Fibroblast of the aortic adventitia (primary cell): ENCODE data around the gene DCP1B. TPM values are rescaled to one million over a fixed set of nuclear protein-coding genes. Genes with fewer than 3 reads are reported as not detected.
A peak's percentile ranks its signal among the peaks of the same experiment; 100 is the strongest.

Experiments used
- DNase-seq: peaks from one replicate; pipeline ENCODE4 v3.0.0-alpha.2; 2010; ENCODE audit warnings: low read depth
- H3K4me3 ChIP-seq: 2 replicates; pipeline ENCODE4 v1.5.1; 2011; ENCODE audit warnings: low read depth, mild to moderate bottlenecking, control low read depth, low read length, moderate library complexity
- total RNA-seq: library from RNA; depleted of rRNA; stranded (reverse); fragments of >200 nt; gene quantifications from 2 replicates; pipeline ENCODE4 v1.2.3, GENCODE V29; 2012; ENCODE audit warnings: low replicate concordance
- TF ChIP-seq, protein P1 (sequence below): IDR thresholded peaks from 2 replicates; pipeline ENCODE4 v1.5.1; 2011; ENCODE audit warnings: mild to moderate bottlenecking, low read length, control low read depth, inconsistent platforms; ENCODE audit not compliant: insufficient read depth

Gene DCP1B
- total RNA-seq, 1 donor, result 23.5 TPM

- no peak for DNase-seq
- H3K4me3 ChIP-seq, result no peak overlapping the region
- TF ChIP-seq, protein P1, sequence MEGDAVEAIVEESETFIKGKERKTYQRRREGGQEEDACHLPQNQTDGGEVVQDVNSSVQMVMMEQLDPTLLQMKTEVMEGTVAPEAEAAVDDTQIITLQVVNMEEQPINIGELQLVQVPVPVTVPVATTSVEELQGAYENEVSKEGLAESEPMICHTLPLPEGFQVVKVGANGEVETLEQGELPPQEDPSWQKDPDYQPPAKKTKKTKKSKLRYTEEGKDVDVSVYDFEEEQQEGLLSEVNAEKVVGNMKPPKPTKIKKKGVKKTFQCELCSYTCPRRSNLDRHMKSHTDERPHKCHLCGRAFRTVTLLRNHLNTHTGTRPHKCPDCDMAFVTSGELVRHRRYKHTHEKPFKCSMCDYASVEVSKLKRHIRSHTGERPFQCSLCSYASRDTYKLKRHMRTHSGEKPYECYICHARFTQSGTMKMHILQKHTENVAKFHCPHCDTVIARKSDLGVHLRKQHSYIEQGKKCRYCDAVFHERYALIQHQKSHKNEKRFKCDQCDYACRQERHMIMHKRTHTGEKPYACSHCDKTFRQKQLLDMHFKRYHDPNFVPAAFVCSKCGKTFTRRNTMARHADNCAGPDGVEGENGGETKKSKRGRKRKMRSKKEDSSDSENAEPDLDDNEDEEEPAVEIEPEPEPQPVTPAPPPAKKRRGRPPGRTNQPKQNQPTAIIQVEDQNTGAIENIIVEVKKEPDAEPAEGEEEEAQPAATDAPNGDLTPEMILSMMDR, result no peak
These were observed 9.7 kb downstream of the DCP1B start for GRCh38 chr12:1994429-1995143.

DNA sequence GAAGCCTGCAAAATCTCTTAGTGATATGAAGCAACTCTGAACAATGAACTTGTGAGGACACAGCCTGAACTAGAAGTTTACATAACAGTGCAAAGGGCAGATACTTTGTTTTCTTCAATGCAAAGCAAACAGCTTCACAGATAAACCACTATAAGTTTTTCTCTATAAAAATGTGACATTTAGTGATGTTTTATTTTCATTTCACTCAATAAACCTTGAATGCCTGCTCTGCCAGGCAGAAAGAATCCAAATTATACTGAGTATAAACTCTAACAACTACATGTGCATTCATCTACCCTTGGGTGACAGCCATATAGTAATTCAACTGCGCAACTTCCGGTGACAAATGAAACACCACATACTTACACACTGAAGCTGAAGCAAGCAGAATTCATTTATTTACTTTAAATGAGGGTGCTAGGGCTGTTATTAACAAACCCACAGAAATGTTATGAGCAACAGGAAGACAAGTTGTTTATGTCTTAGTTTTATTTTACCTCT is 10.3 kb downstream of the DCP1B start:
- peak; percentile 47 for DNase-seq

DNA sequence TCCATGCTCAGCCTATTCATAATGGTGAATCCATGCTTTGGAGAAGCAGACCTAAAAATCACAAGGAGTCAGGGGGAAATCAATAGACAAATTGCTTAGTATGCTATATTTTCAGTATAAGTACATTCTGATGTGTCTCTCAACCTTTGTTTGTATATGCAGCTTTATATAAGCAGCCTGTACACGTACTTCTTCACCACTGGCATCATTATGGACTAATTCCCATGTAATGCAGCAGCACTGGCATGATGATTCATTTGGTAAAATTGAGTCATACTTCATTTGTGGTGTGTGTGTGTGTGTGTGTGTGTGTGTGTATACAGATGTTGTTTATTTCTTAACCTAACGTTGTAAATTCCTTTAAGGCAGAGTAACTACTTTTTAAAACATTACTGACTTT is 10.9 kb downstream of the DCP1B start:
- peak; percentile 86 for DNase-seq
- H3K4me3 ChIP-seq, result no peak overlapping the region
- TF ChIP-seq, protein P1, result no peak

More for the DNA sequence above, 10.3 kb downstream of the DCP1B start:
- H3K4me3 ChIP-seq, result no peak overlapping the region
- TF ChIP-seq, protein P1, result no peak

DNA sequence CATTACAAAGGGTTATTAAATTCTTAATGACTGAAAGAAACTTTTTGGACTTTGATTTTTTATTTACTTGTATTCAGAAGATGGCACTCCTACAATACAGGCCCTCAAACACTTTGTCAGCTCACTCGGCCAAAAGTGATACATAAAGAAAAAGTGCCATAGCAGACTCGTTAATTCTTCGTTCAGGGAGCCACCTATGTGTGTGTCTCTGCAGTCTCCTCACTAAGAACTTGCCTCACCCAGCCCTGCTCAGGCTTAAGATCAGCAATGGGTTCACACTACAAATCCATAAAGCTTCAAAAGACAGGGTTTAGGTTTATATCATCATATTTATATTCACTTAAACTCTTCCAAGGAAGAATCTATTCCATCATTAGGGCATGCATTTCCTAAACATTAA is 11.5 kb downstream of the DCP1B start:
- DNase-seq, result no peak
- TF ChIP-seq, protein P1, result no peak
- H3K4me3 ChIP-seq, result no peak overlapping the region

DNA sequence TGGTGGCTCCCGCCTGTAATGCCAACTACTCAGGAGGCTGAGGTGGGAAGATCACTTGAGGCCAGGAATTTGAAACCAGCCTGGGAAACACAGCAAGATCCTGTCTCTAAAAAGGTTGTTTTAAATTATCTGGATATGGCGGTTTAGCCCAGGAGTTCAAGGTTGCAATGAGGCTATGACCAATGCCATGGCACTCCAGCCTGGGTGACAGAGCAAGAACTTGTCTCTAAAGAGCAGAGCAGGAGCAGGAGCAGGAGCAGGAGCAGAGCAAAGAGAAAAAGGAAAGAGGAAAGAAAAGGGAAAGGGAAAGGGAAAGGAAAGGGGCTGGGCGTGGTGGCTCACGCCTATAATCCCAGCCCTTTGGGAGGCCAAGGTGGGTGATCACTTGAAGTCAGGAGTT is 15.1 kb downstream of the DCP1B start:
- no peak for DNase-seq
- TF ChIP-seq, protein P1, result no peak
- no peak overlapping the region for H3K4me3 ChIP-seq

DNA sequence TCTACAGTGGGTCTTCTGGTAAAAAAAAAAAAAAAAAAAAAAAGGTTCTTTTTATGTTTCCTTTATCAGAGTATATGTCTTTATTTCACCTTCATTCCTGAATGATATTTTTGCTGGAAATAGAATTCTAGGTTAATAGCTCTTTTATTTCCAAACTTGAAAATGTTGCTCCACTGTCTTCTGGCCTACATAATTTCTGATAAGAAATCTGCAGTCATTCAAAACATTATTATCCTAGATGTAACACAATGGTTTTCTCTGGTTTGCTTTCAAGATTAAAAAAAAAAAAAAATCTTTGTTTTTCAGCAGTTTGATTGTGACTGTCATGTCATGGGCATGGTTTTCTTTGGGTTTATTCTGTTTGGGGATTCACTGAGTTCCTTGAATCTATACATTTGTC is 19.5 kb downstream of the DCP1B start:
- H3K4me3 ChIP-seq, result no peak overlapping the region
- no peak for DNase-seq
- TF ChIP-seq, protein P1, result no peak

- H3K4me3 ChIP-seq, result no peak overlapping the region
- TF ChIP-seq, protein P1, result no peak
- no peak for DNase-seq
These were observed 24.0 kb downstream of the DCP1B start for GRCh38 chr12:1980282-1980681.
